Islet of Langerhans (tissue), 1 donor: ENCODE results near the gene GALR3.

Experiments used
- FAIRE-seq: peaks from one replicate; lab custom pipeline; 2011; peaks lifted over from hg19 to GRCh38; lab: Jason Lieb, UNC

GALR3 gene

DNA sequence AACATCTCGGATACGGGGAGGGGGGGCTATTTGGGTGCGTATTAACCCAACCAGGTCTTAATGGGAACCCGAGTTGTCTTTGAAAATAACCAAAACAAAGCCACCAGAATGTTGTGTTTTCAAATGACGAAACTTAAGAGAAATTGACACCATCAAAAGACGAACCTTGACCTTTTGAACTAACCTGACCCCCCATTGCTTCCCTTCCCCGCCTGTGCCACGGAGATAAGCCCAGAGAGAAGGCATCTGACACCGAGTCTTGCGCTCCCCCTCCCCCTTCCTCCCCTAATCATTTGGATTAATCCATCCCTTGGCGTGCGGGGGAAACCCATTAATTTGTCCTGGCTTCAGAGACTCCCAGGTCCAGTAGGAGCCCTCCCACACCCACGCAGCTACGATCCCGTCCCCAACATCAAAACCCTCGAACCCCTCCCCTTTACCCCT is 20.0 kb upstream of the GALR3 start:
- no peak for FAIRE-seq

GRCh38 chr22:37803639-37804351 is 19.4 kb upstream of the GALR3 start:
- no peak for FAIRE-seq

DNA sequence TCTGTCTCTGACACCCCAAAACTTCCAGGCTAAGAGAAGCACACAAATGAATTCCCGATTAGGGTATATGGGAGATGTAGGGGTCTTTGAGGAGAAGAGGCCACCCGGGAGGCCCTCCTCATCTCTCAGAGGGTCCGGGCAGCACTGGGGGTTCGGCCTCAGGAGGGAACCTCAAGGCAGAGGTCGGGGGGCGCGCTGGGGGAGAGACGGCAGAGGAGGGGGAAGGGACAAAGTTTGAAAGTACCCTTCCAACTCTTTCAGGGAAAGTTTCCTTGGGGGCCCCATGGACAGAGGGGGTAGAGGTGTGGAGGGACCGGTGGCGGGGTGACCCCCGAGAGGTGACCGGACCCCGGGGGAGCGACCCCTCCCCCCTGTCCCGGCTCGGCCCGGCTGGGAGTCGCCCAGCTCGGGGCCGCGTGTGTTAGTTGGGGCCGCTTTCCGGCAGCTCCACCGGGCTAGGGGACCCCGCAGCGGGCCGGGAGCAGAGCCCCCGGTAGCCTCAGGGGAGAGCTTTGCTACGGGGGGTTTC is 18.8 kb upstream of the GALR3 start:
- FAIRE-seq = no peak

DNA sequence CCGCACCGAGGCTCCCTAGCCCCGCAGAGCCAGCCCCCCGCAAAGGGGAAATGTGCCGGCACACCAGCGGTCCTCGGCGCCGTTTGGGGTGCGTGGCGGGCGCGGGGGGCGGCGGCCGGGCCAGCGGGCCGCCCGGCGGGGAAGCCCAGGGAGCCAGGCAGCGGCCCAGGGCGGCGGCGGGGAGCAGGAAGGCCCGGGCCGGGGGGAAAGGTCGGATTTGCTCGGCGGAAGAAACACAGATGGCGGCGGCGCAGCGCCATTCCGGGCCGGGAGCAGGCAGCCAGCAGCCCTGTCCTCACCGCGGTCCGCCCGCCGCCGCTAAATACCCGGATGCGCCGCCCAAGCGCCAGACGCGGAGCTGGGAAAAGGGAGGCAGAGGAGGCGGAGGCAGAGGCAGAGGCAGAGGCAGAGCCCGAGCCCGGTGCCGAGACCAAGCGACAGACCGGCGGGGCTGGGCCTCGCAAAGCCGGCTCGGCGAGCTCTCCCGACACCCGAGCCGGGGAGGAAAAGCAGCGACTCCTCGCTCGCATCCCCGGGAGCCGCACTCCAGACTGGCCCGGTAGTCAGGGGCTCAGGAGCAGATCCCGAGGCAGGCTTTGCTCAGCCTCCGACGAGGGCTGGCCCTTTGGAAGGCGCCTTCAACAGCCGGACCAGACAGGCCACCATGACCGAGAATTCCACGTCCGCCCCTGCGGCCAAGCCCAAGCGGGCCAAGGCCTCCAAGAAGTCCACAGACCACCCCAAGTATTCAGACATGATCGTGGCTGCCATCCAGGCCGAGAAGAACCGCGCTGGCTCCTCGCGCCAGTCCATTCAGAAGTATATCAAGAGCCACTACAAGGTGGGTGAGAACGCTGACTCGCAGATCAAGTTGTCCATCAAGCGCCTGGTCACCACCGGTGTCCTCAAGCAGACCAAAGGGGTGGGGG is 18.0 kb upstream of the GALR3 start:
- no peak for FAIRE-seq

DNA sequence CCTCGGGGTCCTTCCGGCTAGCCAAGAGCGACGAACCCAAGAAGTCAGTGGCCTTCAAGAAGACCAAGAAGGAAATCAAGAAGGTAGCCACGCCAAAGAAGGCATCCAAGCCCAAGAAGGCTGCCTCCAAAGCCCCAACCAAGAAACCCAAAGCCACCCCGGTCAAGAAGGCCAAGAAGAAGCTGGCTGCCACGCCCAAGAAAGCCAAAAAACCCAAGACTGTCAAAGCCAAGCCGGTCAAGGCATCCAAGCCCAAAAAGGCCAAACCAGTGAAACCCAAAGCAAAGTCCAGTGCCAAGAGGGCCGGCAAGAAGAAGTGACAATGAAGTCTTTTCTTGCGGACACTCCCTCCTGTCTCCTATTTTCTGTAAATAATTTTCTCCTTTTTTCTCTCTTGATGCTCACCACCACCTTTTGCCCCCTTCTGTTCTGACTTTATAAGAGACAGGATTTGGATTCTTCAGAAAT is 17.3 kb upstream of the GALR3 start:
- no peak for FAIRE-seq

DNA sequence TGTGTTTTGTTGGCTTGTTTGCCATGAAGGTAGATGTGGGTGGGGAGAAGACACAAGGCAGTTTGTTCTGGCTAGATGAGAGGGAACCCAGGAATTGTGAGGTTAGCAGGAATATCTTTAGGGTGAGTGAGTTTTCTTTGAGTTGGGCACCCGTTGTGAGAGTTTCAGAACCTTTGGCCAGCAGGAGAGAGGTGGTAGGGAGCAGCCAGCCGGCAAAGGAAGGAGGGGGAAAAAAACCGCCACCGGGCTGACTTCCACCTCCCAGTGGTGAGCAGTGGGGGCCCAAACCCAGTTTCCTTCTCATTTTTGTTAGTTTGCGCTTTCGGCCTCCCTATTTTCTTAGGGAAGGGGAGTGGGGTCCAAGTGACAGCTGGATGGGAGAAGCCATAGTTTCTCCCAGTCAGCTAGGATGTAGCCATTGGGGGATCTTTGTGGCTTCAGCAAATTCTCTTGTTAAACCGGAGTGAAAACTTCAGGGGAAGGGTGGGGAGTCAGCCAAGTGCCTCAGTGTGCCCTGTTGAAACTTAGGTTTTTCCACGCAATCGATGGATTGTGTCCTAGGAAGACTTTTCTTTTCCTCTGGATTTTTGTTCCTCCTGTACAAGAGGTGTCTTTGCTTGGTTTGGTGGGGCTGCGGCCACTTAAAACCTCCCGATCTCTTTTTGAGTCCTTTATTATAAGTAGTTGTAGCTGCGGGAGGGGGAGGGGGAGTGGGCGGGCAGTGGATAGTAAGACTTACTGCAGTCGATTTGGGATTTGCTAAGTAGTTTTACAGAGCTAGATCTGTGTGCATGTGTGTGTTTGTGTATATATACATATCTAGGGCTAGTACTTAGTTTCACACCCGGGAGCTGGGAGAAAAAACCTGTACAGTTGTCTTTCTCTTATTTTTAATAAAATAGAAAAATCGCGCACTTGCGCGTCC is 16.5 kb upstream of the GALR3 start:
- no peak for FAIRE-seq

DNA sequence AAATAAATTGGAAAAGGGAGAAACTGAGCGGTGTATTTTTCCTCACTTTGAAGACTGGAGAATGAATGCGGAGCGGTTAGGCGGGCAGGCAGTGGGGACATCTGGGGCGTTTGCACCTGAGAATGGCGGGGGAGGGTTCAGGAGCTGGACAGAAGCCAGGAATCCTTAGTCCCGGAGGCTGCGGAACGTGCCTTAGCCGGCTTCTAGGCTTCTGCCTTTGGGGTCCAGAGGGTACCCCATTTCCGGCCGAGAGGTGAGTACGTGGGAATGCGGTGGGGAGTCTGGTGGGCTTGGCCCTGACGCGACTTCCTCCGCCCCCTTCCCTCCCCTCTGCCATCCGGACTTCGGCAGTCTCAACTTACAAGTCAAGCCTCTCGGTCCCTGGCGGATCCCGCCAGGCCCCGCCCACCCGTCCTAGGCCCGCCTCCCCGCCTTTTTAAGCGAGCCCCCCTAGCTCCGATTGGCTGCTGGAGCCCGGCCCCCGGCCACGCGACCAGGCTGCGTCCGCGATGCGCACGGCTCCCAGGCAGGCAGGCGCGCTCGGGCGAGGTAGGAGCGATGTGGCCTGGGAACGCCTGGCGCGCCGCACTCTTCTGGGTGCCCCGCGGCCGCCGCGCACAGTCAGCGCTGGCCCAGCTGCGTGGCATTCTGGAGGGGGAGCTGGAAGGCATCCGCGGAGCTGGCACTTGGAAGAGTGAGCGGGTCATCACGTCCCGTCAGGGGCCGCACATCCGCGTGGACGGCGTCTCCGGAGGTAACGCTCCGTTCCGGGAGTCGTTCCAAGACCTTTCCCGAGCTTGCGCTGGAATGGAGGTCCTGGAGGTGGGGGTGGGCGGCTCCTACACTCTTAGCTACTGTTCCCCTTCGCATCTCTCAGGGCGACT is 15.5 kb upstream of the GALR3 start, which contains the start of gene GCAT:
TSS of gene GCAT (plus strand) at position 525 of the 884 bp plus-strand sequence. CDS start at position 559, 34 bp downstream.
- FAIRE-seq = no peak

DNA sequence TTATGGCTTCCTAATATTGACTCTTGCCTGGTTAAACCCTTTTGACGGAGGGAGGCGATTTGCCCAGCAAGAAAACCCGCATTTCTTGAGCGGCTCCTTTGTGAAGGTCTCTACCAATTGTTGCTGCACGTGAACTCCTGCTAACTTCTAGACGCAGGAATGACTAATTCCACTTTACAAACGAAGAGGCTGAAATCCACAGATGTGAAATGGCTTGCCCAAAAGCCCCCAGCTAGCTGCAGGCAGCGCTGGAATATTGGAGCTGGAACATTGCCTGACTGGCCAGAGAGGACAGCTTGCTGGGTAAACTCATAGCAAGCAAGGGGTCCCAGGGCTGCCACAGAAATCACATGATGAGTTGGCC is 14.9 kb upstream of the GALR3 start:
- no peak for FAIRE-seq

- FAIRE-seq = no peak
These were observed 13.4 kb upstream of the GALR3 start for GRCh38 chr22:37809672-37810333.

DNA sequence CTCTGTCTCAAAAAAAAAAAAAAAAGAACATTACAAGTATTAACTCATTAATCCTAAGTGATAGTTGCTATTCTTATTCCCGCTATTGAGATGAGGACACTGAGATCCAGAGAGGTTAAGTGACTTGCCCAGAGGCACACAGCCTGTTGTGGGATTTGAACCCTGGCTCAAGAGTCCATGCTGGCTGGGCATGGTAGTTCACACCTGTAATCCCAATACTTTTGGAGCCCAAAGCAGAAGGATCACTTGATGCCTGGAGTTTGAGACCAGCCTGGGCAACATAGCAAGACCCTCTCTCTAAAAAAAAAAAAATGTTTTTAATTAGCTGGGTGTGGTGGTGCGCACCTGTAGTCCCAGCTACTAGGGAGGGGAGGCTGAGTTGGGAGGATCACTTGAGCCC is 11.3 kb upstream of the GALR3 start:
- no peak for FAIRE-seq

DNA sequence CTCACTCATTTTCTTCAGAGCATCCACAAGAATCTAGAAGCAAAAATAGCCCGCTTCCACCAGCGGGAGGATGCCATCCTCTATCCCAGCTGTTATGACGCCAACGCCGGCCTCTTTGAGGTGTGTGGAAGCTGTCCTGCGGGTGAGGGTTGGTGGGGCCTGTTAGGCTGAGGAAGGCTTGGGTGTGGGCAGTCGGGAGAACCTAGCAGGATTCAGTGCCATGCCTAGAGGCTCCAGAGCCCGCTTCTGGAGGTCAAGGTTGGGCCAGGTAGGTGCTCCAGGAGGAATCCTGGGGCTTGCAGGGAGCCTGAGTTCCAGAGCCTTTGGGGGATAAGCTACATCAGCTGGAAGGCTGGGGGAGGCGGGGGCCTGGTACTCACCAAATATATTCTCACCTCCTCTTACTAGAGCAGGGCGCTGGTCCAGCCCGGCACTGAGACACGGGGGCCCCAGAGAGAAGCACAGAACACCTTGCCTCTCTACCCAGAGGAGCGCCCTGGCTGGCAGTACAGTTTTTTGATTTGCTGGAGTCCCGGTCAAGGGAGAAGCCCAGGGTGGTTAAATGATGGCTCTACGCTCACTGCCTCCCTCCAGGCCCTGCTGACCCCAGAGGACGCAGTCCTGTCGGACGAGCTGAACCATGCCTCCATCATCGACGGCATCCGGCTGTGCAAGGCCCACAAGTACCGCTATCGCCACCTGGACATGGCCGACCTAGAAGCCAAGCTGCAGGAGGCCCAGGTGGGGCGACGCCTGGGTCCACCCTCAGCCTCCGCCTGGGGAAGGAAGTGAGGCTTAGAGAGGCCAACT is 10.1 kb upstream of the GALR3 start:
- no peak for FAIRE-seq

DNA sequence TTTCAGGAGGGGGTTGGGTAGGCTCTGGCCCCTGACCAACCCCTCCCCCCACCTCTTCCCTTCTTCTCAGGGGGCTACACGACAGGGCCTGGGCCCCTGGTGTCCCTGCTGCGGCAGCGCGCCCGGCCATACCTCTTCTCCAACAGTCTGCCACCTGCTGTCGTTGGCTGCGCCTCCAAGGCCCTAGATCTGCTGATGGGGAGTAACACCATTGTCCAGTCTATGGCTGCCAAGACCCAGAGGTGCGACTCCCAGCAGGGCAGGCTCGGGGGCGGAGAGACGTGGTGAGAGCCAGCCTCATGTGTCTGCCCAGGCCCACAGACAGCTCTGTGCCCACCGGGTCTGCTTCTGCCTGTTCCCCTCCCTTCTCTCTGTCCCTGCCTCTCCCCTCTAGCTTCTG is 7.6 kb upstream of the GALR3 start:
- FAIRE-seq = no peak

GRCh38 chr22:37816543-37817180 is 6.5 kb upstream of the GALR3 start:
- FAIRE-seq = no peak

DNA sequence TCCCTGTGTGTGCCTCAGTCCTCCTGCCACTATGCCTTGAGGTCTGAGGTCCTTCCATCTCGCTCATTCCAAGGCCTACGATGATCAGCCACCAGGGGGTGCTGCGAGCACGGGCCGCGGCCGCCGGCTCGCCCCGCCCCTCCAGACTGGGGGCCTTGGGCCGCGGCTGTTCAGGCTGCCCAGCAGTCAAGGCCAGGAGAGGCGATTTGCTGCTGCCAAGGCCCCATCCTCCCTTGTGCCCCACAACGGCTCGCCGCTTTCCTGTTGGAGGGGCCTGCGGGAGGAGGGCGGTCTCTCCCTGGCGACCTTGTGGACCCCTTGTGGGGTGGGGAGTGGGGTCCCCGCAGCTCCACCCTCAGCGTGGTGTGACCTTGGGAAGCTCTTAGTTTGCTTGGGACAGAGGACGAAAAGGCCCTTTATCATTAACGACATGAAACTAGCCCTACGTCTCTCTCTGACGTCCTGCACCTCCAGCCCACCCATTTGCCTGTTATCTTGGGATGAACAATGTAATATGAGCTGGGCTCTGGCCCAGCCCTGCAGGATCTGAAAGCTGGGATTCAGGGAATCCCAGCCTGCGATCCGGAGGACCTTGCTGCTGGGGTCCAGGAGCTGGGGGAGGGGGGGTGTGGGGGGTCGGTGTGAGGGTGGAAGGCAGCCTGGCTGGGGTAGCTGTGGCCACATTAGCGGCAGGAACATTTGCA is 5.3 kb upstream of the GALR3 start:
- FAIRE-seq = no peak

DNA sequence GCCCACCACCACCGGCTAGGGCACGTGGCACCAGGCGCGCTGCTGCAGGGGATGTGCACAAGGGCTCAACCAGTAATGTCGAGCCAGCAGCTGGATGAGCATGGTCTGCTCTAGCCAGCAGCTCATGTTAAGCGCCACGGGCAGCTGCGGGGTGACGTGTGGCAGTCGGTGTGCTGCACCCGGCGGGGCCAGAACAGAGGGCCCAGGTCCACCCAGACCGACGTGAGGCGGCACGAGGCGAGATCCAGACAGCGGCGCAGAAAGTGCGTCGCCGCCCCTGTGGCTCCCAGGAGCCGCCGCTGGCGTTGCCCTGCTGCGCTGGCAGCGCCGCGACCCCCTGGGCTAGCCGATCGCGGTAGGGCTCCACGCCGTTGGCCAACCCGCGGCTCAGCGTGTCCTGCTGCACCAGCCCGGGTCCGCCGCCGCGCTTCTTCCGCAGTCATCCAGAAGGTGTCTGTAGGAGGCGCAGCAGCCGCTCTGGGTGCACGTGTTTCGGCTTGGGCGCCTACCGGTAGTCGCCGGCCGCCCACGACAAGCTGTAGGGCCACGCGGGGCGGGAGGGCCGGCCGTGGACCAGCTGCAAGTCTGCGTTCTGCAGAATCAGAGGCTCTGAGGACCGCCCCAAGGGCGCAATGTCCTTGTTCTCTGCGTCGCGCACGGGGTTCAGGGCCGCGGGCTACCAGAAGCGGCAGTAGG is 4.6 kb upstream of the GALR3 start:
- no peak for FAIRE-seq

DNA sequence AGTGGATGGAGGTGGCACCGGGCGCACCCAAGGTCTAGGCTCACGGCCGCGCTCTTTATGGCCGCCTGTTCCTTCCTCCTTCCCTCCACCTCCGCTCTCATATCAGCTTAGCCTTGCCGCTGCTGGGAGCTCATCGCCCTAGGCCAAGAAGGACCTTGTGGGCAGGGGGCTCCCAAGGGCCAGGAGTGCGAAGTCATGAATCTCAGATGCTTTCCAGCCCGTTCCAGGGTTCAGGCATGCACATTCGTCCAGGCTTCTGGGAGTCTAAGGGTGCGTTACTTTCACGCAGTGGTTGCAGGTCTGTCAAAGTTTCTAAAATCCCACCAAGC is 4.1 kb upstream of the GALR3 start:
- FAIRE-seq = no peak

GRCh38 chr22:37820350-37820749 is 2.8 kb upstream of the GALR3 start:
- FAIRE-seq = no peak
